Activated CD8-positive, alpha-beta memory T cell treated with anti-CD3 and anti-CD28 coated beads, Interleukin-2, amount 50 U/mL, for 24 hours (primary cell): ENCODE measurements around the gene PEX14.

Source experiments
- DNase-seq: peaks from one replicate; pipeline ENCODE4 v3.0.0-alpha.2; 2020; ENCODE audit errors: extremely low read depth

The PEX14 gene

DNA sequence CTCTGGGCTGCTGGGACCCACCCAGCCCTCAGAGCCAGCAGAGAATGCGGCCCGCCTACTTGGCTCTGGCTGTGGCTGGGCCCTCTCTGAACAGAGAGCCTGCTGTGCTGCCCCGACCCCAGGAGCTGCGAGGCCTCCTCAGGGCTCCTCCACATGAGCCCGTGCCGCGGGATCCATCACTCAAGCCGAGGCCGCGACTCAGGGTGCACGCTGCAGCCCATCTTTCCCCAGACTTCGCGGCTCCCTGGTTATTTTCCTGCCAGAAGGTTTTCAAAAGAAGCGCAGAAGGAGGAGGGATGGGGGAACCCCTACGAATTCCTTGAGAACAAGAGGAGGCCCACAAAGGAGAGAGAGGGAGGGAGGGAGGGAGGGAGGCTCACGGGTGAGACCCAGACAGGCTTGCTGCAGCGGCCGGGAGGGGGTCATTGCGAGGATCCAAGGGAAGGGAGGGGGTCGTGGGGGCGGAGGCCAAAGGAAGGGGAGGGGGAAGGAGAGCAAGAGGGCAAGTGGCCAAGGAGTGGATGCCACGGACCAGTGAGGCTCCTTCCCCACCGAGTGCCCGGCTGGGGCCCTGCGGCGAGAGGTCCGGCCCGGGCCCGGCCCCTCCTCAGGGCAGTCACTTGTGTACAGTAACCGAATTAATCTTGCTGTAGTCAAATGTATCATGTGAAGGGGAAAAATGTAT is 174.9 kb downstream of the PEX14 start:
- DNase-seq: no peak

DNA sequence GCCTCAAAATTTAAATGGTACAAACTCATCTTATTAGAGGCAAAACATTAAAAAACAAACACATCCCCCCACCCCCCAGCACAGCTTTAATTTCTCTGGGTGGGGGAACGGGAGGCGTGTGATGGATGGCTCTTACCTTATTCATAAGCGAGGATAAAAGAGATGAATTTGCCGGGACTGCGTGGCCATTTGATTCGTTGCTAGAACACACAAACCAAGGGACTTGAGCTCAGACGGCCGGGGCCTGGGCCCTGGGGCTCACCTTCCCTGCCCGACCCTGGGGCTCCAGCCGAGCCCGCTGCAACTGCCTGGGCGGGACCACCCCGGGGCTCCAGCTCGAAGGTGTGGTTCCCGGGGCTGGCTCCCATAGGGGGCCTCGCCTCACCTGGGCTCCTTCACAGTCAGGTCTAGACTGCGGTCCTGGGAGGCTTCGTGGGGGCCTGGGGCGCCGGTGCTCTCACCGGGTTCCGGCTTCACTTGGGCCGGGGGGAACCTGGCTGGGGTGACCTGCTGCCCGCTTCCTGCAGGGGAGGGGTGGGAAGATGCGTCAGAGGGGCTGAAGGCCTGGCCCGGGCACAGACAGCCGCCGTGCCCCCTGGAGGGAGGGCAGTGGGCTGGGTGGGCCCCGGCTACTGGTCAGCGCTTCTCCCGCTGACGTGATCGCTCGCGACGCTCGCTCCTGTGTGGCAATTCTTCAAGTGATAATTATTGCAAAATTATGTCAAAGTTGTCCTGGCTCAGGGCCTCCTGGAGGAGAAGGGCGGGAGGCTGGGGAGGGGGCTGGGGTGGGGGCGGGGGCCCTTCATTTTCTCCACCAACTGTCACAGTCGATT is 176.0 kb downstream of the PEX14 start:
- no peak for DNase-seq

DNA sequence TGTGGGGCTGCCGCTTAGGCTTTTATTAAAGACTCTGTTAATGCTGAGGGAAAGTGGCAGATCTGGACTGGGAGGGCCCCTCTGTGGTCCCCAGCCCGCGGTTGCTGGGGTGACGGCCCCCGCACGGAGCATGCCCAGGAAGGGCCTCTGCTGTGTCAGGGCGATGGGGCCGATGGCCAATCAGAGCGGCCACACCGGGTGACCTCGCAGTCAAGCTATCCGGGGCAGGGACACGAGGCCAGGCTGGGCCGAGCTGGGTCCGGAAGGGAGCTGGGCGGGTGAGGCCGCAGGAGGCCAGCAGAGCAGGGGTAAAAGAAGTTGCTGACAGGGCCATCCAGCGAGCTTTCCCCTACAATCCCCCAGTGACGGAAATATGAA is 176.6 kb downstream of the PEX14 start:
- no peak for DNase-seq

DNA sequence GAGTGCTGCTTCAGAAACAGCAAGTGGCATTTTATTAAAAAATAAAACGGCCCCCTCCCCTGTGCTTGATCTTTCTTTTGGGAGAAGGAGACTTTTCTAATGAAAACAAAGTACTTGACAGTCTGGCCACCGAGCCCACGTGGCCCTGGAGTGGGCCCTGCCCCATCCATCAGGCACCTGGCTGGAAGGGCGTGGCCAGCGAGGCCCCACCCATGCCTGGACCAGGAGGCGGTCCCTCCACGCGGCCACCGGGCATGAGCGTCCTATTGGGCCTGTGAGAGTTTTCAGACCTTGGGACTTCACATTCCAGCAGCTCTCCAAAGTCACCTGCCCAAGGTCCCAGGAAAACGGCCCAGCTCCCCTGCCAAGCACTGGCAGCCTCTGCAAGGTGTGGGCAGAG is 177.0 kb downstream of the PEX14 start:
- no peak for DNase-seq

DNA sequence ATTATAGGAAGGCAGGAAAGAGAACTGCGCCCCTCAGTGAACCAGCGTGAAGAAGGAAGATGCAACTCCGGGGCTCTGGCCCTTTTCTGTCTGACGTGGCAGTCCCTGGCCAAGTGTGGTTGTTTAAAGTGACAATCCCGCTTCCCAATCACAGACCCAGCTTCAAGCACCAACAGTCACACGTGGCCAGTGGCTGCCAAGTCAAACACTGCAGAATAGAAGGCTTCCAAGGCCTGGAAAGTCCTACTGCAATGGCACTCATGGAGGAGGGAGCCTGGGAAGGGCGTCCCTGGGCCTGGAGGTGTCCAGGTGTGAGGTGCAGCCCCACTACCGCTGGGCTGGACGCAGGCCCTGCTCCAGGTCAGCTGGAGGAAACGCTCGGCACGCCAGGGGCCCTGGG is 177.9 kb downstream of the PEX14 start:
- no peak for DNase-seq

DNA sequence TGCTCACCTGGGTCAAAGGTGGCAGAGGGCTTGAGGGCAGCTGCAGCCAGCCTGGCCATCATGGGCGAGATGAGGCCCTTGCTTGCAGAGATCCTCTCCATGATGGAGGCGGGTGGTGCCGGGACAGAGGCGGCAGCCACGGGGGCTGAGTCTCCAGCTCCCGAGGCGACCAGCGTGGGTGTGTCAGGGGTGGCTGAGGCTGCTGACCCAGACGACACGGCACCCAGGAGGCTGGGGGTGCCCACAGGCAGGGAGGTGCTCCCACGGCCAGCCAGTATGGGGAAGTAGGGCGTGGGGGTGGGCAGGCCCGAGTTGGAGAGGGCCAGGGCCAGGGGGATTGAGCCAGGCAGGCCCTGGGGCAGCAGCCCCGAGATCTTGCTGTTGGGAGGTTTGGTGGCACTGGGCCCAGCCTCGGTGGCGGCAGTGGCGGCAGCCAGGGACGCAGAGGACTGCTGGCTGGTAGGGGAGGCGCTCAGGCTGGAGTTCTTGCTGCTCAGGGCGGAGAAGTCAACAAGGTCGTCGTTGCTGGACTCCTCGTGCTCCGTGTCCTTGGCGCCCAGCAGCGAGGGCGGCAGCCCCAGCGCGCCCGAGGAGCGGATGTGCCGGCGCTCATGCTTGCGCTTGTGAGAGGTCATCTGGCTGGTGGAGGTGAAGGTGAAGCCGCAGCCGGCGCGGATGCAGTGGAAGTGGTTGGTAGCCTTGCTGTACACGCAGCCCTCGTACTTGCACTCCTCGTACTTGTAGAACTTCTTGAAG is 178.8 kb downstream of the PEX14 start:
- no peak for DNase-seq

DNA sequence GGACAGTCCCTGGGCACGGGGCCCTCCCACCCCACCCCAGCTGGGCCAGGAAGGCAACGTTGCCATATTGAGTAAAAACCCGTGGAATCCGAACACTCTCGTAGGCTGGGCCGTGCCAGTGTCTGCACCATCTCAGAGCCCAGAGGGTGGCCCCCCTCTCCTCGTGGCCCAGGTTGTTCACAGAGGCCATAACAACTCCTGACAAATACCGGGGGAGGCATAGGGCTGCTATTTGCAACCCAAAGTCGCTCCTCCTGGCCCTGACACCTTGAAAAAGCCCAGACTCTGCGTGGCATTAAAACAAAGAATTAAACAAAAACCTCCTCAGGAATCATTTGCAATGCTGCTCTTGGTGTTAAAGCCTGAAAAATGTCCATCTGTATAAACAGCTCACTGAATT is 180.3 kb downstream of the PEX14 start:
- DNase-seq: no peak

DNA sequence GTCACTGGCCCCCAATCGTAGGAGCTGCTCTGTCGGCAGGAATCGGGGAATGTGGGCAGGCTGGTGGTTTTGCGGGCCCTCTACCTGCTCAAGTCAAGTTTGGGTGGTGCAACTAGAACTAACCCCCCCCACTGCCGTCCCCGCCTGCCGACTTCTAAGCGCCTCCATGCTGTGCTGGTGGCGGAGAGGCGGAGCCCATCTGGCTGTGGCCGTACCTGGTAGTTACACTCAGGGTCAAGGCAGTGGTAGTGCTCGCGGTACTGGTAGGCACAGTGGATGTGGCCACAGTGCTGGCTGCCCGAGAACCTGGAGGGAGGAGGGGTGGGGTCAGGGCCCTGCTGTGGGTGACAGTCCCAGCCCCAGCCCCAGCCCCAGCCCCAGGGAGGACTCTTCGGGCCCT is 181.7 kb downstream of the PEX14 start:
- DNase-seq: no peak

DNA sequence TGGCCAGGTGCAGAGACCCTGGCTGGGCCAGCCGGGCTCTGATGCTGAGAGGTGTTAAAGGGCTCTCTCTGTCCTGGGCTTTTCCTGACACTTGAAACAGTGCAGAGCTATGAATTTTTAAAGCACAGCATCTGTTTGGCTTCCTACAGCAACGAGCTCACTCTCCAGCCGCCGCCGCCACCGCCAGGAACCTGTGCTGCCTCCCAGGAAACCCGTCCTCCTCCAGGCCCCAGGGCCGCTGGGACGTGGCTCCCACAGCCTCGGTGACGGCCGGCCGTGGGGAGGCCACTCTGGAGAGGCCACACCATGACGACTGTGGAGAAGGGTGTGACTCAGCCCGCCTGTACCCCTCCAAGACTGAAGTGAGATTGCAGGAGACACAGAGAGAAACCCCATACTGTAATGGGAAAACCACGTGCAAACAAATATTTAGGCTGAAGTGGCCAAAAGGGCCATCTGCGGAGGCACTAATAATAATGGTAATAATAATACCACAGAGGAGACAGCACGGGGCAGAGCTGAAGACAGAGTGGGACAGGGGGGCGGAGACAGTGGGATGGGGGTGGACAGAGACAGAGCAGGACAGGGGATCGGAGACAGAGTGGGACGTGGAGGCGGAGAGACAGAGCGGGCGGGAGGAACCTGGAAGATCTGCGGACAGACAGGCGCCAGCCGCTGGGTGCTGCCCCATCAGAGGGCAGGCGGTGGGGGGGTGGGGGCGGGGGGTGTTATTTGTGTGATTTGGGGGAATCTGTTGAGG is 182.5 kb downstream of the PEX14 start:
- DNase-seq: no peak

DNA sequence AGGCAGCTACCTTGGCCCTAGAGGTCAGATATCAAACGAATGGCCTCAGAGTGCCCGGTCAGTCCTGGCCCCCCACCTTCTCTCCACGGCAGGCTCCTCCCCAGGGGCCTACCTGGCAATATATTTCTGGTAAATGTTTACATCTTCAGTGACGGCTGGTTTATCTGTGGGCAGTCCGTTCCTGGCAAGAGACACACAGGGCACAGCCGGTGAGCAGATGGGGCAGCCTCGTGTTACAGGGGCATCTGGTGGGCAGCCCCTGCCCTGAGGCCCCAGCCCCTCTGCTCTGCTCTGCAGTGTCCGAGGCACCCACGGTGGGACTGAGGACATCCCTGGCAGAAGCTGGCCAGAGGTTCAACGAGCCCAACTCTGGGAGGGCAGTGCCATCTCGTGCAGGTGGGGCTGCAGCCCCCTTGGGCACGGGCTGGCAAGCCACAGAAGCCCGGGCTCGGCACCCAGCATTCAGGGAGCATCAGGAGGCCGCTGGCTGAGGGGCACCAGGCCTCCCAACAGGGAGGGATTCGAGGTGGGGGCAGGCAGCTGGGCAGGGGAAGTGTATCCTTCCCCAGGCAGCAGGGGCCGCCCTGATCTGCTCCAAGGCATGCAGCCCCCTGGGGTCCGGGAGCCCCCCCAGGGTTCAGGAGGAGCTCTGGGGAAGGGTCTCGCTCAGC is 183.8 kb downstream of the PEX14 start:
- no peak for DNase-seq

DNA sequence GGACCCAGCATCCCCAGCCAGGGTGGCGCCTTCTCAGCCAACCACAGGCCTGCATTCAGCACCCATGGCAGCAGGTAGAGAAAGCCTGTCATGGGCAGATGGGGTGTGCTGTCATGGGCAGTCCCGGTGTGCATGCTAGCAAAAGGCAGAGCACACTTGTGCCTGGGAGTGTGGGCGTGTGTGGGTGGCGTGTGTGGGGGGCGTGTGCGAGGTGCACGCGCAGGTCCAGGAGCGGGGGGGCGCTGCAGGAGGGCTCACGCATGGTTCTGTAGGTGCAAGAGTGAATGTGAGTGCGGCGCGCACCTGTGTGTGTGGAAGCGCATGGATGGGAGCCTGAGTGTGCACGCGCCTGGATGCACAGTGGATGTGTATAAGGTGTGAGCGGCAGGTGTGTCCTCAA is 184.5 kb downstream of the PEX14 start:
- no peak for DNase-seq

DNA sequence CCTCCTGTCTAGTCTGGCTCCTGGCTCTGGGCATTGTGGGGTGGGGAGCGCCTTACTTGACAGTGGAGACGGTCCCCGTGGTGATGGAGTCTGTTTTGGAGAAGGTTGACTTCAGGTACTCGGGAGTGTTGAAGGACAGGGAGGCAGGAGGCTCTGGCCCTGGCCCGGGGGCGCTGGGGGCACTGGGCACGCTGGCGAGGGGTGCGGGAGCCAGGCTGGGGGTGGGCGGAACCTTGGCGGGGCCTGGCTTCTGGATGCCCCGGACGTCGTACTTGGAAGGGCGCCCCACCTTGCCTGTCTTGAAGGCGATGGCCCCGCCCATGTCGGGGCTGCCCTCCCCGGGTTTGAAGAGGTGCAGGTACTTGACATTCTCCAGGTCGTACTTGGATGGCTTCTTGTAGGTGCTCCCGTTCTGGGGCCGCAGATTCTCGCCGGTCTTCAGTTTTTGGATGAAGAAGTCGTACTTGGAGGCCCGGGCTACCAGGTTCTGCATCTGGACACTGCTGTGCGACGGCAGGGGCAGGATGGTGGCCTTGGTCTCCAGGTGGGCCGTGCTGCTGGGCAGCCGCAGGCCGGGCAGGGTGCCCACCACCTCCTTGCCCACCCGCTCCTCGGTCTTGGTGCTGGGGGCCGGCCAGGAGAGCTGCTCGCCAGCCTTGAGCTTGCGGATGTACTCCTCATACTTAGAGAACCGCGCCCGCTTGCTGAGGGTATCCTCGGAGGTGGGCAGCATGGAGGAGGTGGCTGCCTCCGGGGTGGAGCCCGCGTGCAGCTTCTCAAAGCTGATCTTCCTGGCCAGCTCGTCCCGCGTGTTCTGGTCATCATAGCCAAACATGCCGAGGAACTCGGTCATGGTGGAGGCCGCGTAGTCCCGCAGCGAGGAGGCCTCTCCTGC is 185.1 kb downstream of the PEX14 start:
- no peak for DNase-seq

DNA sequence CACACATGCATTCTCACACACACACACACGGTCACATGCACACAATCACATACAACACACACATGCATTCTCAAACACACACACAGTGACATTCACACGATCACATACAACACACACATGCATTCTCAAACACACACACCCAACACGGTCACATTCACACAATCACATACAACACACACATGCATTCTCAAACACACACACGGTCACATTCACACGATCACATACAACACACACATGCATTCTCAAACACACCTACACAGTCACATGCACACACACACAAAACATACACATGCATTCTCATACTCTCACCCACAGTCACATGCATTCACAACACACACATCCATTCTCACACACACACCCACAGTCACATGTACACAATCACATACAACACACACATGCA is 186.7 kb downstream of the PEX14 start:
- no peak for DNase-seq

DNA sequence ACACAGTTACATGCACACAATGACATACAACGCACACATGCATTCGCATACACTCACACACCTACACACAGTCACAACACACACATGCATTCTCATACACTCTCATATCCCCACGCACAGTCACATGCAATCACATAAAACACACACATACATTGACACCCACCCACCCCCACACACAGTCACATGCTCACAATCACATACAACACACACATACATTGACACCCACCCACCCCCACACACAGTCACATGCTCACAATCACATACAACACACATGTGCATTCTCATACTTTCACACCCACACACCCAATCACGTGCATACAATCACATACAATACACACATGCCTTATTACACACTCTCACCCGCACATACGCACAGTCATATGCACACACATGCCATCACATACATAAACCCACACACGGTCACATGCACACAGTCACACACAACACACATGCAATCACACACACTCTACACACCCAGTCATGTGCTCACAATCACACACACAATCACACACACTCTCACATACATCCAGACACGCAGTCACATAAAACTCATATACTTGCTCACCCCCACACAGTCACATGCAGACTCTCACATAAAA is 187.4 kb downstream of the PEX14 start:
- DNase-seq: no peak

DNA sequence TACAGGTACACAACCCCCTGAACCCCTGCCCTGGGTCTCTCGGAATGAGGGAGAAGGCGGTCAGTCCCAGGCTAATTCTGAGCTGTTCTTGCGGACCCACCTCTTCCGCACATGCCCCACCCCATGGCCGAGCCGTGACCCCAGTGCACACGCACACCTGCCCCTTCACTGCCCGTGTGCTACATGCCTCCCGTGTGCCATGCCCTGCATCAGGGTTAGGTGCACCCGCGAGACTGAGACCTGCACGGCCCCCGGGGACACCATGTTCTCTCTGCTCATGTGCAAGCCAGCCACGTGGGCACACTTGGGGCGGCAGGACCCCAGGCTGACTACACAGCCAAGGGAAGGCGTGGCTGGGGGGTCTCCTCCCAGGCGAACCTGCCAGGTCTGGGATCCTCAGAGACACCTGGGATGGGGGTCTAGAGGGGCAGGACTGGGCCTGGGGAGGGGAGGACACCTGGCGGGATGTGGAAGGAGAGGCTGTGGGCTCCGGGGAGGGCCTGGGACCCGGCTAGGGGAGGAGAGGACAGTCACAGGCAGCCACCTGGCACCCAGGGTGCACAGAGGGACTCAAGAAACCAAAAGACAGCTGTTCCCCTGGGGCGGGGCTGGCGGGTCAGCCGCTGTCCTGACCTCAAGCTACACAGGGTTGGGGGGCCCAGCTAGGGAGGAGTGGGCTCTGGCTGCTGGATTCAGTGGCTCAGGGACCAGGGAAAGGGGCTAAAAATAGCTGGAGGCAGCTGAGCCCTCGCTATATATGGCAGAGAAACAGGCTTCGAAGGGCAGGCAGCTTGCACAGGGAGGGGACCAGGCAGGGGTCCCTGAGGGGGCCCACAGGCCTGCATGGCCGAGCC is 188.3 kb downstream of the PEX14 start:
- no peak for DNase-seq

DNA sequence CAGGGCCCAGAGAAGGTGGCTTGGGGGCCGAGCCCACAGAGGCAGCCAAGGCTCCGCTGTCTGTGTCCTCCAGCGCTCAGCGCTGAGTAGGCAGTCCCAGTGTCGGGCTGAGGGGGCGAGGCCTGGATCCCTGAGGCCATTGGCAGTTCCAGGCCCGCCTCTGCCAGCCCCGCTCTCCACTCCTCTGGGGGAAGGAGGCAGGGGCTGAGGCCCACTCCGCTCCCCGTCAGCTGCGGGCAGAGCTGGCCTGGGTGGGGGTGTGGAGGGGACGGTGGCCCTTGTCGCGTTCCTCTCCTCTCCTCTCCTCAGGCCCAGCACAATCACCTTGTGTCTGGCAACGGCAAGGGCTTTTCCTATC is 188.9 kb downstream of the PEX14 start:
- no peak for DNase-seq

DNA sequence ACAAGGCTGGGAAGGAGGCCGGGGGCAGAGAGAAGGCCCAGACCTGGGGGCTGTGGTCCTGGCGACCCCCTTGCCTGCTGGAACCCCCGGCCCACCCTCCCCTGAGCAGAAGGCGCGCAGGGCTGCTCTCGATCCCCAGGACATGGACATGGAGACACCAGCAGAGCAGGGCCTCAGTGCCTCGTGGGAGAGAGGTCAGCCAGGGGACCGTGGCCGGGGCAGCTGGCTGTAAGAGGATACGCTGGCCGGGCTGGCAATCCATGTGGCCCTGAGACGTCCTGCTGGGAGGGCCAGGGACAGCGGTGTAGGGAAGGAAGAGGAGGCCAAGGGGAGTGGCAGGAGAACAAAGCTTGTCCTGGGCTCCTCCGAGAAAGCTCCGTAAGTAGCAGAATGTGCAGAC is 189.5 kb downstream of the PEX14 start:
- no peak for DNase-seq

DNA sequence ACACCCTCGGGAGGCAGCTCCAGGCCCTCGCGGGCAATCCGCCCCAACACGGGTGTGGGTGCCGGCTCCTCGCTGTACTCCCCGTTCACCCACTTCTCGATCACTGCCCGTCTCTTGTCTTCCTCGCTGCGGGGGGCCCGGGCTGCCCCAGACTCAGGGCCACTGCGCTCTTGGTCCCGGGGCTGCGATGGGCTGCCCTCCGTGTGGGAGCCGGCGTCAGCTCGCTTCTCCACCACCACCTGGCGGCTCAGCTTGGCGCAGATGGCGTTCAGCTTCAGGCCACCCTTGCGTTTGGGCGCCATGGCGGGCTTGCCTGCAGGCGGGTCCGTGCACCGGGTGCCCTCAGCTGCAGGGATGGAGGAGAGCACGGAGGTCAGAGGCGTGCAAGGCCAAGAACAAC is 190.5 kb downstream of the PEX14 start:
- no peak for DNase-seq
